GM23338 (cell line): Measurements from ENCODE around the gene BLM. TPM values are rescaled to one million over a fixed set of nuclear protein-coding genes. Genes with fewer than 3 reads are reported as not detected.

ENCODE experiments used
- ATAC-seq: fragments of 200-7000 bp; cut with Tn5 transposase; 3 replicates; pipeline ENCODE4 v1.9.1; 2020
- DNase-seq: peaks from one replicate; pipeline ENCODE4 v3.0.0-alpha.2; 2015; ENCODE audit warnings: low spot score
- H2AFZ ChIP-seq: fragments of 200-600 bp; sonication (generic); 2 replicates; pipeline ENCODE4 v1.8.0; 2016; ENCODE audit warnings: antibody characterized with exemption, mild to moderate bottlenecking, moderate library complexity
- H3F3A ChIP-seq: fragments of 200-600 bp; sonication (generic); replicated peaks from 2 replicates; pipeline ENCODE4 v1.8.0; 2017; ENCODE audit warnings: antibody characterized with exemption, mixed run types, low read depth
- H3K27ac ChIP-seq: fragments of 200-600 bp; sonication (generic); 2 replicates; pipeline ENCODE4 v1.6.1; 2016; ENCODE audit warnings: low read depth
- H3K27me3 ChIP-seq: fragments of 200-600 bp; sonication (generic); 2 replicates; pipeline ENCODE4 v1.8.0; 2016; ENCODE audit warnings: mild to moderate bottlenecking, mixed run types, moderate library complexity; ENCODE audit not compliant: insufficient read depth
- H3K36me3 ChIP-seq: fragments of 200-600 bp; sonication (generic); 2 replicates; pipeline ENCODE4 v1.8.0; 2016; ENCODE audit warnings: mild to moderate bottlenecking; ENCODE audit not compliant: insufficient read depth
- H3K4me1 ChIP-seq: fragments of 200-600 bp; sonication (generic); 2 replicates; pipeline ENCODE4 v1.8.0; 2016; ENCODE audit warnings: mild to moderate bottlenecking, moderate library complexity; ENCODE audit not compliant: insufficient read depth
- H3K4me2 ChIP-seq: fragments of 200-600 bp; sonication (generic); 2 replicates; pipeline ENCODE4 v1.7.1; 2017; ENCODE audit warnings: mixed run types
- H3K4me3 ChIP-seq: fragments of 200-600 bp; sonication (generic); 2 replicates; pipeline ENCODE4 v1.6.1; 2016; ENCODE audit warnings: mixed run types
- H3K79me2 ChIP-seq: fragments of 200-600 bp; sonication (generic); replicated peaks from 2 replicates; pipeline ENCODE4 v1.8.0; 2017; ENCODE audit warnings: mild to moderate bottlenecking; ENCODE audit not compliant: insufficient read depth
- H3K9me2 ChIP-seq: fragments of 200-600 bp; sonication (generic); 2 replicates; pipeline ENCODE4 v1.8.0; 2017; ENCODE audit not compliant: insufficient read depth
- H4K20me1 ChIP-seq: fragments of 200-600 bp; sonication (generic); replicated peaks from 2 replicates; pipeline ENCODE4 v1.8.0; 2017; ENCODE audit warnings: mild to moderate bottlenecking; ENCODE audit not compliant: insufficient read depth
- H3K27ac Mint-ChIP-seq: 2 replicates; pipeline ENCODE4 v1.8.0; 2020; ENCODE audit warnings: inconsistent platforms, mild to moderate bottlenecking, moderate library complexity, mixed read lengths
- H3K27me3 Mint-ChIP-seq: 3 replicates; pipeline ENCODE4 v1.8.0; 2022; ENCODE audit warnings: low read depth, mild to moderate bottlenecking, moderate library complexity, mixed read lengths, inconsistent platforms; ENCODE audit not compliant: insufficient read depth, poor library complexity
- H3K36me3 Mint-ChIP-seq: 3 replicates; pipeline ENCODE4 v1.8.0; 2021; ENCODE audit warnings: low read depth, mild to moderate bottlenecking, inconsistent platforms, moderate library complexity, mixed read lengths
- H3K4me1 Mint-ChIP-seq: 3 replicates; pipeline ENCODE4 v1.8.0; 2020; ENCODE audit warnings: mild to moderate bottlenecking, inconsistent platforms, mixed read lengths
- H3K4me3 Mint-ChIP-seq: 3 replicates; pipeline ENCODE4 v1.8.0; 2021; ENCODE audit warnings: moderate library complexity, mild to moderate bottlenecking, inconsistent platforms, mixed read lengths
- H3K9me3 Mint-ChIP-seq: 3 replicates; pipeline ENCODE4 v1.8.0; 2020; ENCODE audit warnings: moderate library complexity, mild to moderate bottlenecking, inconsistent platforms, mixed read lengths
- EZH2phosphoT487 ChIP-seq: fragments of 200-600 bp; sonication (generic); IDR thresholded peaks from one replicate; pipeline ENCODE4 v1.8.1; 2018; ENCODE audit warnings: antibody characterized with exemption; ENCODE audit not compliant: unreplicated experiment
- REST ChIP-seq: IDR thresholded peaks from one replicate; pipeline ENCODE4 v1.6.1; 2018; ENCODE audit warnings: antibody characterized with exemption; ENCODE audit not compliant: unreplicated experiment
- STAT1 ChIP-seq: IDR thresholded peaks from one replicate; pipeline ENCODE4 v1.6.1; 2016; ENCODE audit warnings: antibody characterized with exemption; ENCODE audit not compliant: unreplicated experiment
- ZNF462 ChIP-seq: fragments of 250-450 bp; sonication (Bioruptor Pico); IDR thresholded peaks from 2 replicates; pipeline ENCODE4 v1.5.0; 2020; ENCODE audit warnings: mild to moderate bottlenecking, moderate library complexity
- polyA plus RNA-seq: library from polyadenylated mRNA; unstranded; fragments of >200 nt; fragmentation: Nextera tagmentation; extraction: Ambion mirVana; gene quantifications from 2 replicates; pipeline ENCODE4 v1.2.1, GENCODE V29; 2016
- total RNA-seq: library from RNA; depleted of rRNA; stranded (reverse); fragments of >200 nt; shearing (Covaris generic); gene quantifications from 2 replicates; pipeline ENCODE4 v1.2.3, GENCODE V29; 2014

The BLM gene
- total and polyA plus RNA-seq, 2 experiments from 2014 or later: 43.1 to 43.3 TPM

- H3K36me3 Mint-ChIP-seq: peaks cover 11% of the 10 kb centered on the region
- peaks cover 5% of the 10 kb centered on the region; the same call in 2 of the 3 replicates for H3K9me3 Mint-ChIP-seq
- Histone ChIP-seq H3K4me3 (no peak overlapping the region), H3K27ac (no peak overlapping the region), H3K4me1 (peaks cover 3% of the 10 kb centered on the region; the same call in 1 of the 2 replicates), H2AFZ (no peak overlapping the region), H3K79me2 (no peaks in the 10 kb centered on the region), H4K20me1 (no peaks in the 10 kb centered on the region), H3K4me2 (no peak overlapping the region), H3F3A (no peaks in the 10 kb centered on the region), H3K27me3 (no peaks in the 10 kb centered on the region), H3K9me2 (no peaks in the 10 kb centered on the region), H3K36me3 (peaks cover 6% of the 10 kb centered on the region)
- DNase-seq (no peak), ATAC-seq (no peak)
- H3K4me3 Mint-ChIP-seq: no peak overlapping the region
- peaks cover 18% of the 10 kb centered on the region for H3K4me1 Mint-ChIP-seq
- TF ChIP-seq EZH2phosphoT487: no peak
- no peak for TF ChIP-seq ZNF462 (CRISPR knock-in tag)
- H3K27me3 Mint-ChIP-seq: peaks cover 5% of the 10 kb centered on the region
- no peak overlapping the region for H3K27ac Mint-ChIP-seq
Measured at GRCh38 chr15:90819850-90820249, 102.7 kb downstream of the BLM start.

GRCh38 chr15:90820481-90820880 is 103.3 kb downstream of the BLM start:
- H3K27me3 Mint-ChIP-seq: peaks cover 5% of the 10 kb centered on the region
- Histone ChIP-seq H3F3A (no peaks in the 10 kb centered on the region), H2AFZ (no peak overlapping the region), H3K9me2 (no peaks in the 10 kb centered on the region), H4K20me1 (no peaks in the 10 kb centered on the region), H3K4me3 (no peak overlapping the region), H3K27ac (no peak overlapping the region), H3K36me3 (0 out of 2 replicates have a peak, but pooled peaks cover under 1% of the 10 kb centered on the region), H3K4me1 (peaks cover 3% of the 10 kb centered on the region; the same call in 1 of the 2 replicates), H3K27me3 (no peaks in the 10 kb centered on the region), H3K4me2 (no peak overlapping the region), H3K79me2 (no peaks in the 10 kb centered on the region)
- peaks cover 15% of the 10 kb centered on the region for H3K4me1 Mint-ChIP-seq
- peaks cover 6% of the 10 kb centered on the region; the same call in 2 of the 3 replicates for H3K9me3 Mint-ChIP-seq
- ATAC-seq (no peak), DNase-seq (no peak)
- H3K4me3 Mint-ChIP-seq: no peak overlapping the region
- H3K36me3 Mint-ChIP-seq: peaks cover 5% of the 10 kb centered on the region
- H3K27ac Mint-ChIP-seq: no peak overlapping the region
- TF ChIP-seq EZH2phosphoT487 (no peak), STAT1 (no peak), REST (no peak)
